ENCODE results near the gene HSPA1A. TPM values are rescaled to one million over a fixed set of nuclear protein-coding genes. Genes with fewer than 3 reads are reported as not detected.
A peak's percentile ranks its signal among the peaks of the same experiment; 100 is the strongest.
"Not testable (repeated sequence)": the region's sequence is repeated elsewhere in the genome, so short reads cannot be mapped to it uniquely, and the experiment has no call there.

Gene HSPA1A
- total and polyA plus RNA-seq, 8 donors = 18.2 to 195 (median 44.4) TPM

GRCh38 chr6:31842053-31842452 lies 26.7 kb downstream of the HSPA1A start:
- H3K27ac ChIP-seq = no peak overlapping the region
- 90 to 92% methylated on average over 9 of the region's 9 CpGs for WGBS, 2 donors
- H3K9me3 ChIP-seq = no peaks in the 10 kb centered on the region
- ATAC-seq (no peak), FAIRE-seq (no peak), DNase-seq (no peak)
- H3K4me3 ChIP-seq = no peak overlapping the region
- H3K27me3 ChIP-seq = no peaks in the 10 kb centered on the region
- H3K4me1 ChIP-seq = peaks cover 10 to 16% (median 14%) of the 10 kb centered on the region in 3 donors
- intact Hi-C loops (cut with DNase I) = no loop called here
- peaks cover 0 to 16% (median 9%) of the 10 kb centered on the region in 3 donors for H3K36me3 ChIP-seq
- TF ChIP-seq CTCF (IDR thresholded peaks at IDR 0.05) = no peak

DNA sequence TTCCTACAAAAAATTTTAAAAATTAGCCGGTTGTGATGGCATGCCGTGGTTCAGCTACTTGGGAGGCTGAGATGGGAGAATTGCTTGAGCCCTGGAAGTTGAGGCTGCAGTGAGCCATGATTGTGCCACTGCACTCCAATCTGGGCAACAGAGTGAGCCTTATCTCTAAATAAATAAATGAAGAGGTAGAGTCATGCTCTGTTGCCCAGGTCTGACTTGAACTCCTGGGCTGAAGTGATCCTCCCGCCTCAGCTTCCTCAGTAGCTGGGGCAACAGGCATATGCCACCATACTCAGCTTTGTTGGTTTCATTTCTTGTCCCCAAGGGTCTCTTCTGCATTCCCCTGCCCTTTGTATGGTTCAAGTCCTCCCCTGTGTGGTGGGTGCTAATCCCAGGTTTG lies 29.2 kb downstream of the HSPA1A start:
- Histone ChIP-seq H3K4me1 (no peaks in the 10 kb centered on the region), H3K4me3 (no peak overlapping the region), H3K9me3 (no peaks in the 10 kb centered on the region), H3K27me3 (no peaks in the 10 kb centered on the region), H3K27ac (no peak overlapping the region), H3K36me3 (peaks cover 0 to 4% (median 0%) of the 10 kb centered on the region in 3 donors)
- FAIRE-seq (no peak), DNase-seq (no peak), ATAC-seq (peak in 2 of 4 donors; percentile 26 to 33)
- 87 to 89% methylated on average over 3 of the region's 3 CpGs for WGBS, 2 donors
- intact Hi-C loops (cut with DNase I) = no loop called here
- no peak for TF ChIP-seq CTCF (IDR thresholded peaks at IDR 0.05)

- WGBS, 2 donors = 82 to 88% methylated on average over 2 of the region's 2 CpGs
- Histone ChIP-seq H3K27ac (no peak overlapping the region), H3K27me3 (no peaks in the 10 kb centered on the region), H3K9me3 (no peaks in the 10 kb centered on the region), H3K36me3 (no peaks in the 10 kb centered on the region), H3K4me1 (no peaks in the 10 kb centered on the region), H3K4me3 (no peak overlapping the region)
- DNase-seq (no peak), ATAC-seq (no peak), FAIRE-seq (no peak)
- TF ChIP-seq CTCF (IDR thresholded peaks at IDR 0.05) = no peak
- intact Hi-C loops (cut with DNase I) = no loop called here
Measured at GRCh38 chr6:31847276-31847978, 32.1 kb downstream of the HSPA1A start.

GRCh38 chr6:31850765-31851484 lies 35.6 kb downstream of the HSPA1A start:
- Histone ChIP-seq H3K9me3 (no peaks in the 10 kb centered on the region), H3K27me3 (no peaks in the 10 kb centered on the region), H3K4me3 (no peak overlapping the region), H3K27ac (no peak overlapping the region), H3K36me3 (no peaks in the 10 kb centered on the region), H3K4me1 (no peaks in the 10 kb centered on the region)
- no peak for TF ChIP-seq CTCF (IDR thresholded peaks at IDR 0.05)
- FAIRE-seq (no peak), DNase-seq (no peak), ATAC-seq (no peak)
- intact Hi-C loops (cut with DNase I) = no loop called here
- 96 to 98% methylated on average over 2 of the region's 2 CpGs for WGBS, 2 donors

- no peak overlapping the region for H3K4me3 ChIP-seq
- FAIRE-seq (no peak), DNase-seq (no peak), ATAC-seq (no peak)
- WGBS, 2 donors = 39 to 46% methylated on average over 2 of the region's 2 CpGs
- no peaks in the 10 kb centered on the region for H3K4me1 ChIP-seq
- H3K9me3 ChIP-seq = no peaks in the 10 kb centered on the region
- no peak for TF ChIP-seq CTCF (IDR thresholded peaks at IDR 0.05)
- no peak overlapping the region for H3K27ac ChIP-seq
- no peaks in the 10 kb centered on the region for H3K36me3 ChIP-seq
- intact Hi-C loops (cut with DNase I) = no loop called here
- H3K27me3 ChIP-seq = no peaks in the 10 kb centered on the region
Measured at GRCh38 chr6:31851485-31851832, 36.1 kb downstream of the HSPA1A start.

GRCh38 chr6:31851980-31852718 lies 36.8 kb downstream of the HSPA1A start:
- H3K9me3 ChIP-seq; H3K27ac ChIP-seq; intact Hi-C loops (cut with DNase I); ATAC-seq; FAIRE-seq; H3K4me1 ChIP-seq; H3K36me3 ChIP-seq; H3K27me3 ChIP-seq; H3K4me3 ChIP-seq: not testable (repeated sequence)
- DNase-seq = peak in 1 of 6 donors; percentile 52
- WGBS, 2 donors = 87 to 90% methylated on average over 25 to 35 of the region's 35 CpGs

DNA sequence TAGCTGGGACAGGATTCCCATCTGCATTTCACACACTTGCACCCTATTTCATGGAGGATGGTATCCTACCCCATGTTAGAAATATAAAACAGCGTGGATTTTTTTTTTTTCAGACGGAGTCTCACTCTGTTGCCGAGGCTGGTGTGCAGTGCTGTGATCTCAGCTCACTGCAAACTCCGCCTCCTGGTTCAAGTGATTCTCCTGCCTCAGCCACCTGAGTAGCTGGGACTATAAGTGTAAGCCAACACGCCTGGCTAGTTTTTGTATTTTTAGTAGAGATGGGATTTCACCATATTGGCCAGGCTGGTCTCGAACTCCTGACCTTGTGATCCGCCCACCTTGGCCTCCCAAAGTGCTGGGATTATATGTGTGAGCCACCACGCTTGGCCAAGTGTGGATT lies 42.4 kb downstream of the HSPA1A start:
- 91% methylated on average over 8 of the region's 8 CpGs for WGBS, 2 donors
- FAIRE-seq; H3K9me3 ChIP-seq; DNase-seq; ATAC-seq; H3K4me1 ChIP-seq; H3K4me3 ChIP-seq; H3K27me3 ChIP-seq; intact Hi-C loops (cut with DNase I); H3K27ac ChIP-seq: not testable (repeated sequence)
- H3K36me3 ChIP-seq = peaks cover 2 to 14% (median 8%) of the 10 kb centered on the region in 3 donors

All from pancreas (tissue), 10 donors.